ENCODE measurements around the gene GATAD2B.

DNA sequence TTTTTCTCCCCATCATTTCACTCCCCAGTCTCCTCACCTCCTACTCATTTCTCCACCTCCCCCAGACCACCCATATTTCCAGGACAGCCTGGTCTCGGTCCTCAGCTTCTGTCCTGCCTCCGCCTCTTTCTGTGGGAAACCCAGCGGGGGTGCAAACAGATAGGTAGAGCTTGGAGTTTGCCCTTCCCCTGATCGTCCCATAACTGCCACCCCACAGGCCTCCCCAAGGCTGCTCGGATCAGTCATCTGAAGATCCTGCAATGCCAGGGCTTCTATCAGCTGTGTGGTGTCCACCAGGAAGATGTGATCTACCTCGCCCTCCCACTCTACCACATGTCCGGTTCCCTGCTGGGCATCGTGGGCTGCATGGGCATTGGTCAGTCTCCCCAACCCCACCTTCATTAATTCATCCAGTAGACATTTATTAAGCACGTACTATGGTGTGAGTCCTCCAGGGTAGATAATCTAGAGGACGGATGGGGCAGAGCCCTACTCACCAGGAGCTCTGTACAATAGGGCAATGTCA, 145.9 kb downstream of the GATAD2B start:
- TF ChIP-seq, protein P1, sequence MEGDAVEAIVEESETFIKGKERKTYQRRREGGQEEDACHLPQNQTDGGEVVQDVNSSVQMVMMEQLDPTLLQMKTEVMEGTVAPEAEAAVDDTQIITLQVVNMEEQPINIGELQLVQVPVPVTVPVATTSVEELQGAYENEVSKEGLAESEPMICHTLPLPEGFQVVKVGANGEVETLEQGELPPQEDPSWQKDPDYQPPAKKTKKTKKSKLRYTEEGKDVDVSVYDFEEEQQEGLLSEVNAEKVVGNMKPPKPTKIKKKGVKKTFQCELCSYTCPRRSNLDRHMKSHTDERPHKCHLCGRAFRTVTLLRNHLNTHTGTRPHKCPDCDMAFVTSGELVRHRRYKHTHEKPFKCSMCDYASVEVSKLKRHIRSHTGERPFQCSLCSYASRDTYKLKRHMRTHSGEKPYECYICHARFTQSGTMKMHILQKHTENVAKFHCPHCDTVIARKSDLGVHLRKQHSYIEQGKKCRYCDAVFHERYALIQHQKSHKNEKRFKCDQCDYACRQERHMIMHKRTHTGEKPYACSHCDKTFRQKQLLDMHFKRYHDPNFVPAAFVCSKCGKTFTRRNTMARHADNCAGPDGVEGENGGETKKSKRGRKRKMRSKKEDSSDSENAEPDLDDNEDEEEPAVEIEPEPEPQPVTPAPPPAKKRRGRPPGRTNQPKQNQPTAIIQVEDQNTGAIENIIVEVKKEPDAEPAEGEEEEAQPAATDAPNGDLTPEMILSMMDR (conservative IDR thresholded peaks at IDR 0.05 in 1 of 2, IDR thresholded peaks at IDR 0.05 in 1 of 2; ENCODE audit: low read depth in 1 of 2, low read length in 2 of 2): no peak
- no peak for TF ChIP-seq EZH2 (IDR thresholded peaks at IDR 0.05; ENCODE audit: low read length, missing control alignments)

Measured in fibroblast of lung (primary cell).